Measurements from ENCODE around the gene XKR3.
"Not testable (repeated sequence)": the region's sequence is repeated elsewhere in the genome, so short reads cannot be mapped to it uniquely, and the experiment has no call there.

The XKR3 gene

DNA sequence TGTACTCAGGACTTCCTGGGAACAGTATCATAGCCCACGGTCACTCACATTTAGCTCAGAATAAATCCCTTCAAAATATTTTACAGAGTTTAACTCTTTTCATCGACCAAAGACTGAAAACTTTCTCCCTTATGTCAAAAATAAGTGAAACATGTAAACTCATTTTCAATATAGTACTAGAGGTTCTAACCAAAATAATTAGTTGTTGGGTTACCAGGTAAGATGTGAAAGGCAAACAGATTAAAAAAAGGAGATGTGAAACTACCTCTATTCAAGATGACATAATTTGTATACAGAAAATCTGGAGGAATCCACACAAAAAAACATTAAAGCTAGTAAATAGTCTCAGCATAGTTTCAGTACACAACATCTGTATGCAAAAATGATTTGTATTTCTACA is 20.3 kb downstream of the XKR3 start:
- DNase-seq (ENCODE audit: low read depth), result no peak

DNA sequence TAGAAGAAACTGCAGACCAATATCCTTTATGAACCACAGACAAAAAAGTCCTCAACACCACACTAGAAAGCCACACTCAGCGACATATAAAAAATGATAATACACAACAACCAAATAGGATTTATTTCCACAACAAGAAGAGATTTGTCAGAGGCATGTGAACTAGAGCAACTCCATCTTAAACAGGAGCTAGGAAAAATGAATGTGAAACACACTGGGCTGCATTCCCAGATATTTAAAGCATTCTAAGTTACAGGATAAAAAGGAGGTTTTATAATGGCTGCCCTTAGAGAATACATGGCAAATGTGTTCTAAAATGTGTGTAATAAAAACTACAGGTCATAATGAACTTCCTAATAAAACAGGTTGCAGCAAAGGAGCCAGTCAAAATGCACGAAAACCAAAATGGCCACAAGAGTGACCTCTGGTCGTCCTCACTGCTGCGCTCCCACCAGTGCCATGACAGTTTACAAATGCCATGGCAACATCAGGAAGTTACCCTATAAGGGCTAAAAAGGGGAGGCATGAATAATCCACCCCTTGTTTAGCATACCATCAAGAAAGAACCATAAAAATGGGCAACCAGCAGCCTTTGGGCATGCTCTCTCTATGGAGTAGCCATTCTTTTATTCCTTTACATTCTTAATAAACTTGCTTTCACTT is 21.8 kb downstream of the XKR3 start:
- no peak for DNase-seq (ENCODE audit: low read depth)

DNA sequence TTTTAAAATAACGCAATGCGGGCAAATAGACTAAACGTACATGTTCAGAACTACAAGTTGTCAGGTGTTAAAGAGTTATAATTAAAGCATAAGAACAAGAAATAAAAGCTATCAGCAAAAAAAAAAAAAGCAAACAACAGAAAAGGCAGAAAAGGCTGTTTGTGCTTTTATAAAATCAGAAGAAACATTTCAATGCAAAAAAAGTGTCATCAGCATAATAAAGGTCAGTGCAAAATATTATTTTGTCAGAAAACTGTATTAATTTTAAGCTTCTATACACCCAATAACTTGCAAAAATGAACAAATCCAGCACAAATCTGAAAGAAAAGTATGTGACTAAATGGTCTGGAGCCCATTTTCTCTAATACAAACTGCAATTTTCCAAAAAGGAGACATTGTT is 23.6 kb downstream of the XKR3 start:
- no peak for DNase-seq (ENCODE audit: low read depth)

DNA sequence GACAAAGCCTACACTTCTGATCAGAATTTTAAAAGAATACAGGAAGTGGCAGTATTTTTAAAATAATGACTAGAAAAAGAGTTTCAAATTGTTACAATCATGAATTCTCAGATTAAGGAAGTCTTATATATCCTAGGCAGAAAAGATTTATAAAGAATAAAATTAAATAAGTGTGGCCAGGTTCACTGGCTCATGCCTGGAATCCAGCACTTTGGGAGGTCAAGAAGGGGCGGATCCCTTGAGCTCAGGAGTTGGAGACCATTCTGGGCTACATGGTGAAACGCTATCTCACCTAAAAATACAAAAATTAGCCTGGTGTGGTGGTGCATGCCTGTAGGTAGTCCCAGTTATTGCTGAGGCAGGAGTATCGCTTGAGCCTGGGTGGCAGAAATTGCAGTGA is 24.1 kb downstream of the XKR3 start:
- no peak for DNase-seq (ENCODE audit: low read depth)

DNA sequence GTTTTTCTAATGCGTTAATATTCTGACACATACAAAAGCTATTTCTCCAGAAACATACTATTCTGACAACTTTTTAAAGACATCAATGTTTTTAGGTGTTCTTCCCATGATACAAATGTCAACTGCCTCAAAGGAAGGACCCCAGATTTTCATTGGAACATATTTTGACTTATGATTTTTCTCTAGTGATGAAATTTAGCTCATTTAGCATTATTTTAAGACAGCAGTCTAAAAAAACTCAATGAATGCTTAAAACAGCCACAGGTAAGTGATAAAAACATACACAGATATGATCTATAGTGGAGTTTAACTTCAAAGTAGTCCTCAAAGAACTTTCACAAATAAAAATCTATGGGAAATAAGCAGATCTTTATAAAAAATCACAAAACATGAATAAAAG is 24.9 kb downstream of the XKR3 start:
- DNase-seq (ENCODE audit: low read depth), result no peak

DNA sequence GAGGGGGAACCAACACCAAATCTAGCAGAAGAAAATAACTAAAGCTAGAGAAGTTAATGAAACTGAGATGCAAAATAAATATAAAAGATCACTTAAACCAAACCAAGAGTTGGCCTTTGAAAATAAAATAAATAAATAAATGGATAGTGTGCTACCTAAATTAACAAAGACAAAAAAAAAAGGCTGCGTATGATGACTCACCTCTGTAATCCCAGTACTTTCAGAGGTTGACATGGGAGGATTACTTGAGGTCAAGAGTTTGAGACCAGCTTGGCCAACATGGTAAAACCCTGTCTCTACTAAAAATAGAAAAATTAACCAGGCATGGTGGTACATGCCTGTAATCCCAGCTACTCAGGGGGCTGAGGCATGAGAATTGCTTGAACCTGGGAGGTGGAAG is 29.7 kb downstream of the XKR3 start:
- DNase-seq (ENCODE audit: low read depth), result not testable (repeated sequence)

DNA sequence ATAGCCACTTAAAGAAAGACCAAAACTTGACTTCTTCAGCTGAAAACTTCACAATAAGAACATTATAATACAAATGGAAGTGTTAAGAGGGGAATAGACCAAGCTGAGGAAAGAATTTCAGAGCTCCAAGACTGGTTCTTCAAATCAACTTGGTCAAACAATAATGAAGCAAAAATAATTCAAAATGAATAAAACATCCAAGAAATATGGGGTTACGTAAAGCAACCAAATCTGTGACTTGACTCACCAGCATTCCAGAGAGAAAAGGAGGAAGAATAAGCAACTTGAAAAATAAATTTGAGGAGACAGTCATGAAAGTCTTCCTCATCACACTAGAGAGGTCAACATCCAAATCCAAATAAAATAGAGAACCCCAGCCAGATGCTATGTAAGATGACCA is 31.4 kb downstream of the XKR3 start:
- DNase-seq (ENCODE audit: low read depth), result no peak

DNA sequence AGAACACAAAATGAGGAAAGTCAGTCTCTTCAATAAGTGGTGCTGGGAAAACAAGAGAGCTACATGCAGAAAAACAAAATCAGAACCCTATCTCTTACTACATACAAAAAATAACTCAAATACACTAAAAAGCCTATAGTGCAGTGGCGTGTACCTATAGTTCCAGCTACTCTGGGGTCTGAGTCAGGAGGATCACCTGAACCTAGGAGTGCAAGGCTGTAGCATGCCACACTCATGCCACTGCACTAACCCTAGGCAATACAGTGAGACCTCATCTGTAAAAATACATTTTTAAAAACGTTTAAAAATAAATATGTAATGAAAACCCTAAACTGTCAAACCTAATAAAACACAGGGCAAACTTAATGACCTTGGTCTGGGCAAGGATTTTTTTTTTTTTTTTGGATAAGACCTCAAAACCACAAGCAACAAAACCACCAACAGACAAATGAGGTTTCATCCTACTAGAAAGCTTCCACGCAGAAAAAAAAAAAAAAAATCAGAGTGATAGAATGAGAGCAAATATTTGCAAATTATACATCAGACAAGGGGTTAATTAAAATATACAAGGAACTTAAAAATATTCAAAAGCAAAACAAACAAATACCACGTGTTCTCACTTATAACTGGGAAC is 35.2 kb downstream of the XKR3 start:
- no peak for DNase-seq (ENCODE audit: low read depth)

DNA sequence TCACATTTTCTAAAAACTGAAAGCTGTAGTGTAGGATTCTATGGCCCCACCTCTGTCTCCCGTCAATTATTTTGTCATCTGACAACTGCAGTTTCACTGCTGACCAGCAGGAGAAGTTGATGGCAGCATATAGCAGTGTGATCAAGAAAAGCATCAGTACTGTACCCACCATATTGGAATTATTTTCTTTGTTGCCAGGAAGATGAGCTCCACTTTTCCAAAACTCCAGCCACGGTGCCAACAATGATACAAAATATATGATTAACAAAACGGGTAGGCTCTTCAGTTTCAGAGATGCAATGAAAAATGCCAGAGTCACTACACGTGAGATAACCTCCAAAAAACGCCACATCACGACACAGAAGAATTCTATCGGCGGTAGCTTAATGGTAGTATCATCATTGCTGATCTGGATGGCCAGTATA is 41.3 kb downstream of the XKR3 start:
- no peak for DNase-seq (ENCODE audit: low read depth)

DNA sequence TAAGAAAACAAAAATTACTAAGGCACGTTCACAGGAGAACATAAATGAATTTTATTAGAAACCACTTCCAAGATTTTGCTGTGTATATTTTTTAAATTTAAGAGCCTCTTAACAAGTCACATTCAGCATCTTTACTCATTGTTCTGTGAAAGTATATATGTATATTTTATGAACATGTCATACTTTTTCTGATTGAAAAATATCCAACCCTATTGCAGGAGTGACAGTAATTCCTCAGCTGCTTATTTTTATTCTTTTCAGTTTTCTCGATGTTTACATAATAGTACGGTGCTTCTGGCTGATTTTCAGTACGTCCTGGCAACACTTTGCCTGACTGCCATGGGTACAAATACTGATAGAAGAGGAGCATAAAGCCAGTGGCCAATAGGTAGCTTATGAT is 41.8 kb downstream of the XKR3 start:
- DNase-seq (ENCODE audit: low read depth), result no peak

DNA sequence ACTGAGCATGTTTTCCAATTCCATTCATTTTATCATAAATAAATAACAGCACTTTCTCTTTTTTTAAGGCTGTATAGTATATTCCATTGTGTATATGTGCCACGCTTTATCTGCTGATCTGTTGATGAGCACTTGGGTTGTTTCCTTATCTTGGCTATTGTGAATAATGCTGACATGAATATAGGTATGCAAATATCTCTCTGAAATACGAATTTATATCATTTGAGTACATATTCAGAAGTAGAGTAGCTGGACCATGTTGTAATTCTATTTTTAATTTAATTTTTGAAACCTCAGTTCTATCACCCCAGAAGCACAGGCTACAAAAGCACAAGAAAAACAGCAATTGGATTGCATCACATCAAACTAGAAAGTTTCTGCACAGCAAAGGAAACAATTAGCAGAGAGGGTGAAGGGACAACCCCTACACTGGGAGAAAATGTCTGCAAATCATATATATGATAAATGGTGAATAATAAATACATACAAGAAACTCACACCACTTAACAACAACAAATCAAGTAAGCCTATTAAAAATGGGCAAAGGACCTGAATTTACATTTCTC is 43.4 kb downstream of the XKR3 start:
- no peak for DNase-seq (ENCODE audit: low read depth)

DNA sequence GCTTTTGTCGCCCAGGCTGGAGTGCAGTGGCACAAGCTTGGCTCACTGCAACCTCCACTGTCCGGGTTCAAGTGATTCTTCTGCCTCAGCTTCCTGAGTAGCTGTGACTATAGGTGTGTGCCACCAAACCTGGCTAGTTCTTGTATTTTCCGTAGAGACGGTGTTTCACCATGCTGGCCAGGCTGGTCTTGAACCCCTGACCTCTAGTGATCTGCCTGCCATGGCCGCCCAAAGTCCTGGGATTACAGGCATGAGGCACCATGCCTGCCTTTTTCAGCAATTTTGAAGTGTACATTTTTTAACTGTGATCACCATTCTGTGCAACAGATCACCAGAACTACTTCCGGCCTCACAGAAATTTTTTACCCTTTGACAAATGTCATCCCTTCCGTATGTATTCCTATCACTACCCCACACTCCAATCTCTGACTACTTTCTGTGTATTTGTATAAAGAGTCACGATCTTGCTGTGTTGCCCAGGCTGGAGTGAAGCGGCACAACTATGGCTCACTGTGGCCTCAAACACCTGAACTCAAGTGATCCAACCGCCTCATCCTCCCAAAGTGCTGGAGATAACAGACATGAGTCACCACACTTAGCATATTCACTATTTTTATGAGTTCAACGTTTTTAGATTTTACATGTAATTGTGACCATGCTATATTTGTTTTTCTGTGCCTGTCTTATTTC is 44.0 kb downstream of the XKR3 start:
- DNase-seq (ENCODE audit: low read depth), result no peak

DNA sequence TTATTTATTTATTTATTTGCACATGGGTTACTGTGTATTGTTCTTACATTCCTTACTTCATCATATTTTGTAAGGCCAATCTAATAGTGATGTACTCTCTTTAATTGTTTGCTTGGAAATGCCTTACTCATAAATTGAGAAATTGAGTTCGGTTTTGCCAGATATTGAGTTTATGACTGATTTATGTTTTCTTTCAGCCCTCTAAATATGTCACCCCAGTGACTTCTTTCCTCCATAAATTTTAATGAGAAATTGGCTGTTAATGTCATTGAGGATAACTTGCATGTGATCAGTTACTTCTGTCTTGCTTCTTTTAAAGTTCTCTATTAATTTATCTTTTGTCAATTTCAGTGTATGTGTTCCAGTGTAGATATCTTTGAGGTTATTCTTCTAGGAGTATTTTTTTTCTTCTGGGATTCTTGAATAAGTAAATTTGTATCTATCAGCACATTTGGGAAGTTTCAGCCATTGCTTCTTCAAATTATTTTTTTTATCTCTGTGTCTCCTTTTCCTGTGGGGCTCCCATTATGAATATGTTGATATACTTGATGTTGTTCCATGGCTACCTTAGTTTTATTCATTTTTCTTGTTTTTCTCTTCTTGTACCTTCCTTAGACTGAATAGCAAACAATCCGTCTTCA is 47.8 kb downstream of the XKR3 start:
- DNase-seq (ENCODE audit: low read depth), result no peak

DNA sequence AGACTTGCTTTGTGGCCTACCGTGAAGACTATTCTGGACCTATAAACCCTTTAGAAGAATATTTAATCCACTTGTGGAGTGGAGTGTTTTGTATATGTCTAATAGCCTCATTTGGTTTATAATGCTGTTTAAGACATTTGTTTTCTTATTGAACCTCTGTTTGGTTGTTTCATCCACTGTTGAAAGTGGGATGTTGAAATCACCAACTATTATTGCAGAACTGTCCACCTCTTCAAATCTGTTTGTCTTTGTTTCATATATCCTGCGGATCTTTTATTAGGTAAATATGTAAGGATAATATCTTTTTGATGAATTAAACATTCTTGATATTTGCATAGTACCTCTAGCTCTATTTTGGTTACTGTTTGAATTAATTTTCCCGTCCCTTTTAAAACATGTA is 49.1 kb downstream of the XKR3 start:
- no peak for DNase-seq (ENCODE audit: low read depth)

DNA sequence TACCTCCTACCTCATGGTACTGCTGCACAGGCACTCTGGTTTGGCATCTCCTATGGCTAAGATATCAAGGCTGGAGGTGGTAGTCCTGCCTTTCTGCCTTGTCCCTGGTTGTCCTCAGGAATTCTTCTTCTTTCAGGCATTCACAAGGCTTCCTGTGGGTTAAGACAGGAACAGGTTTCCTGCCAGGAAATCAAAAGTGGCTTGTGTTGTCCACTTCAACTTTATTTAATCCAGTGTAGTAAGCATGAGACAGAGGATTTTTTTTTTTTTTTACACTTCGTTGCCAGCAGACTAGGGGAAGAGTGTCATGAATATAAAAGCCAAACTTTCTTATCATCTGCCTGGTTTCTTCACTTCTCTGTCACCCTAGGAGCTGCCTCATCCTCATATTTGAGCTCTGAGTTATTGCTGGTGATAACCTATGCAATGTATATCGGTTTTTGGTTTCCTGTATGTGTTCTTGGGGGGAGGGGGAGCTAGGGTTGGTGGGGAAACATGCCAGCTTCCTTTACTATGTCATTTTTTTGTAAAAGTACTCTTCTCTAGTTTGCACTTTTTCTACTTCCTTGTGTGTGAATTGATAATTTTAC is 50.2 kb downstream of the XKR3 start:
- no peak for DNase-seq (ENCODE audit: low read depth)

DNA sequence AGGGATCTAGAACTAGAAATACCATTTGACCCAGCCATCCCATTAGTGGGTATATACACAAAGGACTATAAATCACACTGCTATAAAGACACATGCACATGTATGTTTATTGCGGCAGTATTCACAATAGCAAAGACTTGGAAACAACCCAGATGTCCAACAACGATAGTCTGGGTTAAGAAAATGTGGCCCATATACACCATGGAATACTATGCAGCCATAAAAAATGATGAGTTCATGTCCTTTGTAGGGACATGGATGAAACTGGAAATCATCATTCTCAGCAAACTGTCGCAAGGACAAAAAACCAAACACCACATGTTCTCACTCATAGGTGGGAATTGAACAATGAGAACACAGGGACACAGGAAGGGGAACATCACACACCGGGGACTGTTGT is 53.6 kb downstream of the XKR3 start:
- DNase-seq (ENCODE audit: low read depth), result not testable (repeated sequence)

DNA sequence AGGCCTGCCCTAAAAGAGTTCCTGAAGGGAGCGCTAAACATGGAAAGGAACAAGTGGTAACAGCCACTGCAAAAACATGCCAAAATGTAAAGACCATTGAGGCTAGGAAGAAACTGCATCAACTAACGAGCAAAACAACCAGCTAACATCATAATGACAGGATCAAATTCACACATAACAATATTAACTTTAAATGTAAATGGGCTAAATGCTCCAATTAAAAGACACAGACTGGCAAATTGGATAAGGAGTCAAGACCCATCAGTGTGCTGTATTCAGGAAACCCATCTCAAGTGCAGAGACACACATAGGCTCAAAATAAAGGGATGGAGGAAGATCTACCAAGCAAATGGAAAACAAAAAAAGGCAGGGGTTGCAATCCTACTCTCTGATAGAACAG is 57.3 kb downstream of the XKR3 start:
- DNase-seq (ENCODE audit: low read depth), result not testable (repeated sequence)

DNA sequence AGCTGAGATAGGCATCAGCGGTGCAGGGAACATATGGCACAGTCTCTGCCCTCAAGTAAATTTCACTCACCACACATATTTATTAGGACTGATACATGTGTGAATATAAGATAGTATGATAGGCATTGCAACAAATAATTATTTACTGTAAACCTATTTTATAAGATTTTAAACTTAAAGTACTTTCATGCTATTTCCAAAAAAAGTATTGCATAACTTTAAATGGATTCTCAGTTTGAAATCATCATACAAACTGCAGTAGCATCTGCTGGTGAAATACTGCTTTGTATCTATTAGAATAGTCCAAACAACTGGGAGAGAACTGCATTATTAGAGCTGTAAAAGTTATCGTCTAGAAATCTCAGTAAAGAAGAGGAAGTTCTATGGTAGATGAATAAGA is 63.0 kb downstream of the XKR3 start:
- DNase-seq (ENCODE audit: low read depth), result not testable (repeated sequence)

DNA sequence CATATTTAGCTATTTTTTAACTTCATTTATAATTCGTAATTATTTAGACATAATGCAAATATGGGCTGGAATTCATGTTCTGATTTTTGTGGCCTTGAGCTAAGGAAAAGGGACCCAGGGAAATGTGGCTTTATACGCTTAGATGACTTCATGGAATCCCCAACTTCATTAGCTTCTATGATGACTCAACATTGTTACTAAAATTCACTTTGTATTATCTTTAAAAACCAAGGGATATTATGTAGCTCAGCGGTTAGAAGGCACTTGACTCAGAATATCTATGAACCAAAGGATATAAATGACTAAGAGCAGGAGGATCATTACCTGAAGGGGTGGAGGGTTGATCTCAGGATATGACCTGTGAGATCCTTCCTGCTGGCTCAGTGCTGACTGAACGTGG is 64.8 kb downstream of the XKR3 start:
- not testable (repeated sequence) for DNase-seq (ENCODE audit: low read depth)

DNA sequence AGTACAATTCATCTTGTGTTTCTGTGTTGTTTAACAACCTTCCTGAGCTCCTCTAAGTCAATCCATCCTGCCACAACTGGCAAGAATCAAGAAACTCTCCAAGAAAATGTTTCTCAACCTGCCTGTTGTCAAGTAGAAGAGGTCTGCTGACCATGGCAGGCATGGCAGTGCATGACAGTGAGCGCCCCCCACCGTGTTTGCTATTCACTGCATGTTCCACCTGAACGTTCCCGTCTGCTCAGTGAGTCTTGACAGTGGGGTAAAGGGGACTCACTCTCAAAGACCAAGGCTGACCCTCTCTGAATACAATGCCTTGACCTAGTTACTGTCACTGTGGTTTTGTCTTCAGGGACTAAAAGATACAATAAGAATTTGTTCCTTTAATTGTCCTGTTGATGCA is 75.9 kb downstream of the XKR3 start:
- DNase-seq (ENCODE audit: low read depth), result not testable (repeated sequence)

DNA sequence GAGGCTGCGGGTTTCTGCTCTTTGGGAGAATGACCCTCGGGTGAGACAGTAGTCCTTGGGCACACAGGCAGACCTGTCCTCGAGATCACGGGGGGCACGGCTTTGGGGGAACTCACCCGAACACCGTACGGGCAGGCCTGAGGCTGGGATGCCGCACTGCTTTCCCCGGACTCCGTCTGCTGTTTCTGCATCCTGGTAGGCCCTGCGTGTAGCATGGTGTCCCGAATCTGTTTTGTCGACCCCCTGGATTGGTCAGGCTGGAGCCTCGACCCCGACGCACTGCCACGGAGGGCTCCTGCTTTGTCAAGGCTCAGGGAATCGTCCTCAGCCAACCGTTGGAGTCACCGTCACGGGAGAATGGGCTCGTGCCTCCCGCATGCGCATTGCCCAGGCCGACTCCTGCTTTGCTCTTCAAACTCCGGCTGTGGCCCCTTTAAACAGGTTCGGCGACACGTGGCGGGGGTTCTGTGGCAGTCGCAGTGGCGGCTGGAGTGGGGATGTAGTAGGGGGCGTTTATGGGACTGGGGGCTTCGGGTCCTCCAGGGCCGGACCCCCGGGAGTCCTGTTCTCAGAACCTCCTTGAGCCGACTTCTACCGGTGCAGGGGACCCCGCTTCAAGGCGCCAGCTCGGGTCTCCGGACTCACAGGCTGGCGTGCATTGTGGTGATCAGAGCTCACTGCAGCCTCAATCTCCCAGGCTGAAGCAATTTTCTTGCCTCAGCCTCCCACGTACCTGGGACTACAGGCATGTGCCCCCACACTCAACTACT is 76.9 kb downstream of the XKR3 start:
- DNase-seq (ENCODE audit: low read depth), result not testable (repeated sequence)

Data from stimulated activated CD8-positive, alpha-beta memory T cell treated with anti-CD3 and anti-CD28 coated beads, Interleukin-15, amount 100 ng/mL, for 24 hours (primary cell).